ENCODE data around the gene FERMT2.

GRCh38 chr14:52868911-52869618 lies 81.8 kb downstream of the FERMT2 start:
- TF ChIP-seq, protein P1, sequence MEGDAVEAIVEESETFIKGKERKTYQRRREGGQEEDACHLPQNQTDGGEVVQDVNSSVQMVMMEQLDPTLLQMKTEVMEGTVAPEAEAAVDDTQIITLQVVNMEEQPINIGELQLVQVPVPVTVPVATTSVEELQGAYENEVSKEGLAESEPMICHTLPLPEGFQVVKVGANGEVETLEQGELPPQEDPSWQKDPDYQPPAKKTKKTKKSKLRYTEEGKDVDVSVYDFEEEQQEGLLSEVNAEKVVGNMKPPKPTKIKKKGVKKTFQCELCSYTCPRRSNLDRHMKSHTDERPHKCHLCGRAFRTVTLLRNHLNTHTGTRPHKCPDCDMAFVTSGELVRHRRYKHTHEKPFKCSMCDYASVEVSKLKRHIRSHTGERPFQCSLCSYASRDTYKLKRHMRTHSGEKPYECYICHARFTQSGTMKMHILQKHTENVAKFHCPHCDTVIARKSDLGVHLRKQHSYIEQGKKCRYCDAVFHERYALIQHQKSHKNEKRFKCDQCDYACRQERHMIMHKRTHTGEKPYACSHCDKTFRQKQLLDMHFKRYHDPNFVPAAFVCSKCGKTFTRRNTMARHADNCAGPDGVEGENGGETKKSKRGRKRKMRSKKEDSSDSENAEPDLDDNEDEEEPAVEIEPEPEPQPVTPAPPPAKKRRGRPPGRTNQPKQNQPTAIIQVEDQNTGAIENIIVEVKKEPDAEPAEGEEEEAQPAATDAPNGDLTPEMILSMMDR (IDR thresholded peaks at IDR 0.05): no peak
- TF ChIP-seq POLR2A (IDR thresholded peaks at IDR 0.05): no peak
- no peak for TF ChIP-seq EP300 (IDR thresholded peaks at IDR 0.05; ENCODE audit: low read depth)

Measured in transverse colon (tissue), 3 donors.